HG02852 (cell line): ENCODE measurements around the gene SLC47A2.
"Not testable (repeated sequence)": the region's sequence is repeated elsewhere in the genome, so short reads cannot be mapped to it uniquely, and the experiment has no call there.

Experiments used
- ATAC-seq: cut with Tn5 transposase; IDR thresholded peaks from one replicate; pipeline ENCODE4 v1.9.1; 2021; ENCODE audit warnings: mild to moderate bottlenecking, moderate library complexity; ENCODE audit not compliant: unreplicated experiment

SLC47A2 gene

GRCh38 chr17:19709841-19710240, 6.5 kb downstream of the SLC47A2 start:
- ATAC-seq, result no peak

- ATAC-seq, result no peak
These were observed 7.8 kb downstream of the SLC47A2 start for GRCh38 chr17:19708431-19709175.

- ATAC-seq, result no peak
These were observed 8.6 kb downstream of the SLC47A2 start for GRCh38 chr17:19707728-19708221.

GRCh38 chr17:19706791-19707727, 9.3 kb downstream of the SLC47A2 start:
- no peak for ATAC-seq

- ATAC-seq, result no peak
These were observed 10.3 kb downstream of the SLC47A2 start for GRCh38 chr17:19705771-19706770.

- no peak for ATAC-seq
These were observed 11.2 kb downstream of the SLC47A2 start for GRCh38 chr17:19705201-19705600.

GRCh38 chr17:19703828-19704613, 12.4 kb downstream of the SLC47A2 start:
- no peak for ATAC-seq

GRCh38 chr17:19703106-19703827, 13.1 kb downstream of the SLC47A2 start:
- ATAC-seq, result no peak

GRCh38 chr17:19702217-19702641, 14.2 kb downstream of the SLC47A2 start:
- ATAC-seq, result no peak

- no peak for ATAC-seq
These were observed 29.8 kb downstream of the SLC47A2 start for GRCh38 chr17:19686400-19687090.

- not testable (repeated sequence) for ATAC-seq
These were observed 31.3 kb downstream of the SLC47A2 start for GRCh38 chr17:19684909-19685580.

- ATAC-seq, result no peak
These were observed 33.3 kb downstream of the SLC47A2 start for GRCh38 chr17:19683117-19683516.

- no peak for ATAC-seq
These were observed 37.6 kb downstream of the SLC47A2 start for GRCh38 chr17:19678581-19679453.

GRCh38 chr17:19677736-19678379, 38.5 kb downstream of the SLC47A2 start:
- ATAC-seq, result no peak

- no peak for ATAC-seq
These were observed 39.5 kb downstream of the SLC47A2 start for GRCh38 chr17:19676896-19677295.

- no peak for ATAC-seq
These were observed 42.8 kb downstream of the SLC47A2 start for GRCh38 chr17:19673623-19674022.
